GM23338 (cell line): ENCODE results near the gene LBHD1. TPM values are rescaled to one million over a fixed set of nuclear protein-coding genes. Genes with fewer than 3 reads are reported as not detected.

Source experiments
- ATAC-seq: fragments of 200-7000 bp; cut with Tn5 transposase; 3 replicates; pipeline ENCODE4 v1.9.1; 2020
- DNase-seq: peaks from one replicate; pipeline ENCODE4 v3.0.0-alpha.2; 2015; ENCODE audit warnings: low spot score
- H2AFZ ChIP-seq: fragments of 200-600 bp; sonication (generic); 2 replicates; pipeline ENCODE4 v1.8.0; 2016; ENCODE audit warnings: antibody characterized with exemption, mild to moderate bottlenecking, moderate library complexity
- H3F3A ChIP-seq: fragments of 200-600 bp; sonication (generic); replicated peaks from 2 replicates; pipeline ENCODE4 v1.8.0; 2017; ENCODE audit warnings: antibody characterized with exemption, mixed run types, low read depth
- H3K27ac ChIP-seq: fragments of 200-600 bp; sonication (generic); 2 replicates; pipeline ENCODE4 v1.6.1; 2016; ENCODE audit warnings: low read depth
- H3K27me3 ChIP-seq: fragments of 200-600 bp; sonication (generic); 2 replicates; pipeline ENCODE4 v1.8.0; 2016; ENCODE audit warnings: mild to moderate bottlenecking, mixed run types, moderate library complexity; ENCODE audit not compliant: insufficient read depth
- H3K36me3 ChIP-seq: fragments of 200-600 bp; sonication (generic); 2 replicates; pipeline ENCODE4 v1.8.0; 2016; ENCODE audit warnings: mild to moderate bottlenecking; ENCODE audit not compliant: insufficient read depth
- H3K4me1 ChIP-seq: fragments of 200-600 bp; sonication (generic); 2 replicates; pipeline ENCODE4 v1.8.0; 2016; ENCODE audit warnings: mild to moderate bottlenecking, moderate library complexity; ENCODE audit not compliant: insufficient read depth
- H3K4me2 ChIP-seq: fragments of 200-600 bp; sonication (generic); 2 replicates; pipeline ENCODE4 v1.7.1; 2017; ENCODE audit warnings: mixed run types
- H3K4me3 ChIP-seq: fragments of 200-600 bp; sonication (generic); 2 replicates; pipeline ENCODE4 v1.6.1; 2016; ENCODE audit warnings: mixed run types
- H3K79me2 ChIP-seq: fragments of 200-600 bp; sonication (generic); replicated peaks from 2 replicates; pipeline ENCODE4 v1.8.0; 2017; ENCODE audit warnings: mild to moderate bottlenecking; ENCODE audit not compliant: insufficient read depth
- H3K9me2 ChIP-seq: fragments of 200-600 bp; sonication (generic); 2 replicates; pipeline ENCODE4 v1.8.0; 2017; ENCODE audit not compliant: insufficient read depth
- H4K20me1 ChIP-seq: fragments of 200-600 bp; sonication (generic); replicated peaks from 2 replicates; pipeline ENCODE4 v1.8.0; 2017; ENCODE audit warnings: mild to moderate bottlenecking; ENCODE audit not compliant: insufficient read depth
- H3K27ac Mint-ChIP-seq: 2 replicates; pipeline ENCODE4 v1.8.0; 2020; ENCODE audit warnings: inconsistent platforms, mild to moderate bottlenecking, moderate library complexity, mixed read lengths
- H3K27me3 Mint-ChIP-seq: 3 replicates; pipeline ENCODE4 v1.8.0; 2022; ENCODE audit warnings: low read depth, mild to moderate bottlenecking, moderate library complexity, mixed read lengths, inconsistent platforms; ENCODE audit not compliant: insufficient read depth, poor library complexity
- H3K36me3 Mint-ChIP-seq: 3 replicates; pipeline ENCODE4 v1.8.0; 2021; ENCODE audit warnings: low read depth, mild to moderate bottlenecking, inconsistent platforms, moderate library complexity, mixed read lengths
- H3K4me1 Mint-ChIP-seq: 3 replicates; pipeline ENCODE4 v1.8.0; 2020; ENCODE audit warnings: mild to moderate bottlenecking, inconsistent platforms, mixed read lengths
- H3K4me3 Mint-ChIP-seq: 3 replicates; pipeline ENCODE4 v1.8.0; 2021; ENCODE audit warnings: moderate library complexity, mild to moderate bottlenecking, inconsistent platforms, mixed read lengths
- H3K9me3 Mint-ChIP-seq: 3 replicates; pipeline ENCODE4 v1.8.0; 2020; ENCODE audit warnings: moderate library complexity, mild to moderate bottlenecking, inconsistent platforms, mixed read lengths
- CREB1 ChIP-seq: fragments of 250-450 bp; sonication (Bioruptor Pico); IDR thresholded peaks from 2 replicates; pipeline ENCODE4 v1.5.0; 2020; ENCODE audit warnings: low read depth, mild to moderate bottlenecking, moderate library complexity
- EZH2 ChIP-seq: fragments of 200-600 bp; sonication (generic); IDR thresholded peaks from one replicate; pipeline ENCODE4 v1.8.0; 2017; ENCODE audit warnings: antibody characterized with exemption, mild to moderate bottlenecking, low read depth; ENCODE audit not compliant: unreplicated experiment
- JUNB ChIP-seq: IDR thresholded peaks from one replicate; pipeline ENCODE4 v1.6.1; 2016; ENCODE audit warnings: antibody characterized with exemption; ENCODE audit not compliant: unreplicated experiment
- NANOG ChIP-seq: IDR thresholded peaks from 2 replicates; pipeline ENCODE4 v1.6.1; 2016; ENCODE audit warnings: antibody characterized with exemption, borderline replicate concordance
- POLR2AphosphoS5 ChIP-seq: IDR thresholded peaks from 2 replicates; pipeline ENCODE4 v1.6.1; 2016; ENCODE audit warnings: antibody characterized with exemption, low read depth
- ZNF331 ChIP-seq: fragments of 250-450 bp; sonication (Bioruptor Pico); IDR thresholded peaks from 2 replicates; pipeline ENCODE4 v1.5.0; 2020; ENCODE audit warnings: low read depth, mild to moderate bottlenecking, moderate library complexity
- polyA plus RNA-seq: library from polyadenylated mRNA; unstranded; fragments of >200 nt; fragmentation: Nextera tagmentation; extraction: Ambion mirVana; gene quantifications from 2 replicates; pipeline ENCODE4 v1.2.1, GENCODE V29; 2016
- total RNA-seq: library from RNA; depleted of rRNA; stranded (reverse); fragments of >200 nt; shearing (Covaris generic); gene quantifications from 2 replicates; pipeline ENCODE4 v1.2.3, GENCODE V29; 2014
- TF ChIP-seq, protein P1 (sequence below): fragments of 250-450 bp; sonication (Bioruptor Pico); IDR thresholded peaks from 2 replicates; pipeline ENCODE4 v1.5.0; 2020; ENCODE audit warnings: mild to moderate bottlenecking, moderate library complexity
- TF ChIP-seq, protein P2 (sequence below): IDR thresholded peaks from 2 replicates; pipeline ENCODE4 v1.6.1; 2016; ENCODE audit warnings: antibody characterized with exemption

Gene LBHD1
- total and polyA plus RNA-seq, 2 experiments from 2014 or later: 2.8 to 2.9 TPM

DNA sequence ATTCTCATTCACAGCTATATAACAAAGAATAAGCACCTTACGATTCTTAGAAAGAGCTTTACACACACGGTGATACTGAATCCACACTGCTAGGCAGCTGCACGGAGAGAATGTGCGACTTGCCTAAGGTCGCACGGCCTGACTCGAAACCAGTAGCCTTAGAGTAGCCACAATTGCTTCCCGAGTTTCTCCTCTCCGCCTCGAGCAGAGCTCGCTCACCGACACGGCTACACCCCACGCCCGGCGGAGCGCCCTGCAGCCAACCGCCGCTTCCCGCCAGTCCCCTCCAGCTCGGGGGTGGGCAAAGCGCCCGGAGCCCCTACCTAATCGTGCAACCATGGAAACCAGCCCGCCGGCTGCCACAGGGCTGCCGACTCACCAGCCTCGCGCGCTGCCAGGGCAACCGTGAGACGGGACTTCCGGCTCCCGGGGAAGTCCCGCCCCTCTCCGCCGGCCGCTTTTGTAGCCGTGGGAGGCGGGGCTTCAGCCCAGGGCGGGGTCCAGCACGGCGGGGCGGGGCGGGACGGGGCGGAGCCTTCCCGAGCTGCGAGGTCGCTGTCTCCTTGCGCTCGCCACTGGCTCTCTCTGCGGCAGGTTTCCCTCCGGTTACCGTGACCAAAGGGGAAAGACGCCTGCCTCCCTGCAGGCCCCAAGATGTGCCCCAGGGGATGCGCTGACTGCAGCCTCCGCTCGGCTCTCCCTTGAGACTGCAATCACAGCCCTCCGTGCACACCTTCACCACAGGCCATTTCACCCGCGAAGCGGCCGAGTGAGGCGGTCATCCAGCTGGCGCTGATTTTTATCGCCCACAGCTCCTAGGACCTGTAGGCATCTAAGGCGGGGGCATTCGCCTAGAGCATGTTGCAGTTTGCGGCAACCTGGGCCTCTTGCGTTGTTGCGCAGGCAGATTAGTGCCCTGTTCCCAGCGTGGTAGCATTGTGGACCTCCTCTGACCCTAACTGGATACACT is 34.1 kb upstream of the LBHD1 start:
- Histone ChIP-seq H3K79me2 (peaks cover 9% of the 10 kb centered on the region), H3K4me1 (peaks cover 28% of the 10 kb centered on the region), H3K4me2 (peak overlapping the region; percentile 100), H3K27ac (peak overlapping the region; percentile 74), H3K9me2 (no peaks in the 10 kb centered on the region), H3K4me3 (peak overlapping the region; percentile 65), H4K20me1 (no peaks in the 10 kb centered on the region), H3F3A (peaks cover 46% of the 10 kb centered on the region), H3K27me3 (no peaks in the 10 kb centered on the region), H2AFZ (peak overlapping the region; percentile 87; the same call in 1 of the 2 replicates), H3K36me3 (peaks cover 12% of the 10 kb centered on the region)
- H3K27ac Mint-ChIP-seq: peak overlapping the region; percentile 98
- peaks cover 36% of the 10 kb centered on the region for H3K4me1 Mint-ChIP-seq
- H3K27me3 Mint-ChIP-seq: peaks cover 27% of the 10 kb centered on the region
- ATAC-seq: peak; percentile 49
- DNase-seq: peak; percentile 97
- peaks cover 38% of the 10 kb centered on the region for H3K36me3 Mint-ChIP-seq
- peak overlapping the region; percentile 92 for H3K4me3 Mint-ChIP-seq
- TF ChIP-seq POLR2AphosphoS5 (peak; percentile 79), EZH2 (no peak)
- no peaks in the 10 kb centered on the region for H3K9me3 Mint-ChIP-seq

DNA sequence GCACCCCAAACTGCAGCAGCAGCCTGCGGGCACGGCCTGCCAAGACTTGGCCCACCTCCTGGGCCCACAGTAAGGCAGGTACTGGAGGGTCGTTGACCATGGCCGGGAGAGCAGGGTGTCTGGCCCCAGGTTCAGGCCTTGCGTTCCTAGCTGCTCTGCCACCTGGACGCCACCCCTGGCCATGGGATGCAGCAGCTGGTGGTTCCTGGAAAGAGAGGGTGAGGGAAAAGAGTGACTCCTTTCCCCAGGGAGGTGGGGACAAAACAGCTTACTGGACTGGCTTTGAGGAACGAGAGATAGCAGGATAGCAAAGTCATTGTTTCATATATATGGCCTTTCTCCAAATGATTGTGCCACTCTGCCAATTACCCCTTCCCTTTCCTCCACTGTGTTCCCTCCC is 33.3 kb upstream of the LBHD1 start:
- no peaks in the 10 kb centered on the region for H3K9me3 Mint-ChIP-seq
- no peak for ATAC-seq

More for the DNA sequence above, 33.3 kb upstream of the LBHD1 start:
- peak overlapping the region; percentile 65 for H3K4me3 ChIP-seq
- peaks cover 12% of the 10 kb centered on the region for H3K36me3 ChIP-seq
- no peaks in the 10 kb centered on the region; the same call in 1 of the 2 replicates for H4K20me1 ChIP-seq
- H3F3A ChIP-seq: peaks cover 41% of the 10 kb centered on the region
- peak overlapping the region; percentile 87; the same call in 1 of the 2 replicates for H2AFZ ChIP-seq
- peaks cover 36% of the 10 kb centered on the region for H3K36me3 Mint-ChIP-seq
- peaks cover 23% of the 10 kb centered on the region for H3K4me1 ChIP-seq
- H3K4me1 Mint-ChIP-seq: peaks cover 32% of the 10 kb centered on the region
- H3K27ac ChIP-seq: peak overlapping the region; percentile 74; the same call in 1 of the 2 replicates
- H3K9me2 ChIP-seq: no peaks in the 10 kb centered on the region
- TF ChIP-seq, protein P1, sequence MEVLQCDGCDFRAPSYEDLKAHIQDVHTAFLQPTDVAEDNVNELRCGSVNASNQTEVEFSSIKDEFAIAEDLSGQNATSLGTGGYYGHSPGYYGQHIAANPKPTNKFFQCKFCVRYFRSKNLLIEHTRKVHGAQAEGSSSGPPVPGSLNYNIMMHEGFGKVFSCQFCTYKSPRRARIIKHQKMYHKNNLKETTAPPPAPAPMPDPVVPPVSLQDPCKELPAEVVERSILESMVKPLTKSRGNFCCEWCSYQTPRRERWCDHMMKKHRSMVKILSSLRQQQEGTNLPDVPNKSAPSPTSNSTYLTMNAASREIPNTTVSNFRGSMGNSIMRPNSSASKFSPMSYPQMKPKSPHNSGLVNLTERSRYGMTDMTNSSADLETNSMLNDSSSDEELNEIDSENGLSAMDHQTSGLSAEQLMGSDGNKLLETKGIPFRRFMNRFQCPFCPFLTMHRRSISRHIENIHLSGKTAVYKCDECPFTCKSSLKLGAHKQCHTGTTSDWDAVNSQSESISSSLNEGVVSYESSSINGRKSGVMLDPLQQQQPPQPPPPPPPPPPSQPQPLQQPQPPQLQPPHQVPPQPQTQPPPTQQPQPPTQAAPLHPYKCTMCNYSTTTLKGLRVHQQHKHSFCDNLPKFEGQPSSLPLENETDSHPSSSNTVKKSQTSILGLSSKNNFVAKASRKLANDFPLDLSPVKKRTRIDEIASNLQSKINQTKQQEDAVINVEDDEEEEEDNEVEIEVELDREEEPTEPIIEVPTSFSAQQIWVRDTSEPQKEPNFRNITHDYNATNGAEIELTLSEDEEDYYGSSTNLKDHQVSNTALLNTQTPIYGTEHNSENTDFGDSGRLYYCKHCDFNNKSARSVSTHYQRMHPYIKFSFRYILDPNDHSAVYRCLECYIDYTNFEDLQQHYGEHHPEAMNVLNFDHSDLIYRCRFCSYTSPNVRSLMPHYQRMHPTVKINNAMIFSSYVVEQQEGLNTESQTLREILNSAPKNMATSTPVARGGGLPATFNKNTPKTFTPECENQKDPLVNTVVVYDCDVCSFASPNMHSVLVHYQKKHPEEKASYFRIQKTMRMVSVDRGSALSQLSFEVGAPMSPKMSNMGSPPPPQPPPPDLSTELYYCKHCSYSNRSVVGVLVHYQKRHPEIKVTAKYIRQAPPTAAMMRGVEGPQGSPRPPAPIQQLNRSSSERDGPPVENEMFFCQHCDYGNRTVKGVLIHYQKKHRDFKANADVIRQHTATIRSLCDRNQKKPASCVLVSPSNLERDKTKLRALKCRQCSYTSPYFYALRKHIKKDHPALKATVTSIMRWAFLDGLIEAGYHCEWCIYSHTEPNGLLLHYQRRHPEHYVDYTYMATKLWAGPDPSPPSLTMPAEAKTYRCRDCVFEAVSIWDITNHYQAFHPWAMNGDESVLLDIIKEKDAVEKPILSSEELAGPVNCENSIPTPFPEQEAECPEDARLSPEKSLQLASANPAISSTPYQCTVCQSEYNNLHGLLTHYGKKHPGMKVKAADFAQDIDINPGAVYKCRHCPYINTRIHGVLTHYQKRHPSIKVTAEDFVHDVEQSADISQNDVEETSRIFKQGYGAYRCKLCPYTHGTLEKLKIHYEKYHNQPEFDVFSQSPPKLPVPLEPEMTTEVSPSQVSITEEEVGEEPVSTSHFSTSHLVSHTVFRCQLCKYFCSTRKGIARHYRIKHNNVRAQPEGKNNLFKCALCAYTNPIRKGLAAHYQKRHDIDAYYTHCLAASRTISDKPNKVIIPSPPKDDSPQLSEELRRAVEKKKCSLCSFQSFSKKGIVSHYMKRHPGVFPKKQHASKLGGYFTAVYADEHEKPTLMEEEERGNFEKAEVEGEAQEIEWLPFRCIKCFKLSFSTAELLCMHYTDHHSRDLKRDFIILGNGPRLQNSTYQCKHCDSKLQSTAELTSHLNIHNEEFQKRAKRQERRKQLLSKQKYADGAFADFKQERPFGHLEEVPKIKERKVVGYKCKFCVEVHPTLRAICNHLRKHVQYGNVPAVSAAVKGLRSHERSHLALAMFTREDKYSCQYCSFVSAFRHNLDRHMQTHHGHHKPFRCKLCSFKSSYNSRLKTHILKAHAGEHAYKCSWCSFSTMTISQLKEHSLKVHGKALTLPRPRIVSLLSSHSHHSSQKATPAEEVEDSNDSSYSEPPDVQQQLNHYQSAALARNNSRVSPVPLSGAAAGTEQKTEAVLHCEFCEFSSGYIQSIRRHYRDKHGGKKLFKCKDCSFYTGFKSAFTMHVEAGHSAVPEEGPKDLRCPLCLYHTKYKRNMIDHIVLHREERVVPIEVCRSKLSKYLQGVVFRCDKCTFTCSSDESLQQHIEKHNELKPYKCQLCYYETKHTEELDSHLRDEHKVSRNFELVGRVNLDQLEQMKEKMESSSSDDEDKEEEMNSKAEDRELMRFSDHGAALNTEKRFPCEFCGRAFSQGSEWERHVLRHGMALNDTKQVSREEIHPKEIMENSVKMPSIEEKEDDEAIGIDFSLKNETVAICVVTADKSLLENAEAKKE (CRISPR knock-in tag): no peak
- no peak for TF ChIP-seq NANOG
- TF ChIP-seq JUNB: no peak
- no peak for TF ChIP-seq CREB1 (CRISPR knock-in tag)
- no peak for TF ChIP-seq ZNF331
- TF ChIP-seq, protein P2, sequence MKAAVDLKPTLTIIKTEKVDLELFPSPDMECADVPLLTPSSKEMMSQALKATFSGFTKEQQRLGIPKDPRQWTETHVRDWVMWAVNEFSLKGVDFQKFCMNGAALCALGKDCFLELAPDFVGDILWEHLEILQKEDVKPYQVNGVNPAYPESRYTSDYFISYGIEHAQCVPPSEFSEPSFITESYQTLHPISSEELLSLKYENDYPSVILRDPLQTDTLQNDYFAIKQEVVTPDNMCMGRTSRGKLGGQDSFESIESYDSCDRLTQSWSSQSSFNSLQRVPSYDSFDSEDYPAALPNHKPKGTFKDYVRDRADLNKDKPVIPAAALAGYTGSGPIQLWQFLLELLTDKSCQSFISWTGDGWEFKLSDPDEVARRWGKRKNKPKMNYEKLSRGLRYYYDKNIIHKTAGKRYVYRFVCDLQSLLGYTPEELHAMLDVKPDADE: no peak
- peak overlapping the region; percentile 92 for H3K4me3 Mint-ChIP-seq
- peaks cover 27% of the 10 kb centered on the region for H3K27me3 Mint-ChIP-seq
- DNase-seq: peak; percentile 48
- peak overlapping the region; percentile 100 for H3K4me2 ChIP-seq
- peaks cover 9% of the 10 kb centered on the region for H3K79me2 ChIP-seq
- H3K27me3 ChIP-seq: no peaks in the 10 kb centered on the region
- peak overlapping the region; percentile 98 for H3K27ac Mint-ChIP-seq
